ENCODE data around the gene MYO9A.

Gene MYO9A

GRCh38 chr15:72092691-72093090, 25.3 kb downstream of the MYO9A start:
- no peak overlapping the region for H3K4me3 ChIP-seq (ENCODE audit: low read depth, low read length)
- TF ChIP-seq CTCF (IDR thresholded peaks at IDR 0.05; ENCODE audit: control insufficient read depth, extremely low read depth, insufficient read depth): no peak
- DNase-seq (ENCODE audit: low read depth): no peak

- H3K4me3 ChIP-seq (ENCODE audit: low read depth, low read length): no peak overlapping the region
- TF ChIP-seq CTCF (IDR thresholded peaks at IDR 0.05; ENCODE audit: control insufficient read depth, extremely low read depth, insufficient read depth): no peak
- no peak for DNase-seq (ENCODE audit: low read depth)
Measured at GRCh38 chr15:72092006-72092405, 25.9 kb downstream of the MYO9A start.

GRCh38 chr15:72086920-72087648, 30.9 kb downstream of the MYO9A start:
- no peak for DNase-seq (ENCODE audit: low read depth)
- TF ChIP-seq CTCF (IDR thresholded peaks at IDR 0.05; ENCODE audit: control insufficient read depth, extremely low read depth, insufficient read depth): no peak
- H3K4me3 ChIP-seq (ENCODE audit: low read depth, low read length): no peak overlapping the region

GRCh38 chr15:72086010-72086697, 31.8 kb downstream of the MYO9A start:
- no peak overlapping the region for H3K4me3 ChIP-seq (ENCODE audit: low read depth, low read length)
- no peak for TF ChIP-seq CTCF (IDR thresholded peaks at IDR 0.05; ENCODE audit: control insufficient read depth, extremely low read depth, insufficient read depth)
- no peak for DNase-seq (ENCODE audit: low read depth)

- no peak overlapping the region for H3K4me3 ChIP-seq (ENCODE audit: low read depth, low read length)
- TF ChIP-seq CTCF (IDR thresholded peaks at IDR 0.05; ENCODE audit: control insufficient read depth, extremely low read depth, insufficient read depth): no peak
- DNase-seq (ENCODE audit: low read depth): no peak
Measured at GRCh38 chr15:72082176-72082575, 35.8 kb downstream of the MYO9A start.

- DNase-seq (ENCODE audit: low read depth): no peak
- no peak for TF ChIP-seq CTCF (IDR thresholded peaks at IDR 0.05; ENCODE audit: control insufficient read depth, extremely low read depth, insufficient read depth)
- H3K4me3 ChIP-seq (ENCODE audit: low read depth, low read length): no peak overlapping the region
Measured at GRCh38 chr15:72078887-72079286, 39.1 kb downstream of the MYO9A start.
